GM08714 (cell line): ENCODE data around the gene MYL4.
A peak's percentile ranks its signal among the peaks of the same experiment; 100 is the strongest.
"Not testable (repeated sequence)": the region's sequence is repeated elsewhere in the genome, so short reads cannot be mapped to it uniquely, and the experiment has no call there.

Experiments used
- H3K4me3 ChIP-seq: fragments of 200-500 bp; sonication (Bioruptor generic); 2 replicates; pipeline ENCODE4 v1.5.1; 2014; ENCODE audit warnings: mild to moderate bottlenecking, low read length, inconsistent platforms
- ZNF274 ChIP-seq: IDR thresholded peaks from 2 replicates; pipeline ENCODE4 v1.6.1; 2012; ENCODE audit warnings: mild to moderate bottlenecking, low read depth, low read length

The MYL4 gene

DNA sequence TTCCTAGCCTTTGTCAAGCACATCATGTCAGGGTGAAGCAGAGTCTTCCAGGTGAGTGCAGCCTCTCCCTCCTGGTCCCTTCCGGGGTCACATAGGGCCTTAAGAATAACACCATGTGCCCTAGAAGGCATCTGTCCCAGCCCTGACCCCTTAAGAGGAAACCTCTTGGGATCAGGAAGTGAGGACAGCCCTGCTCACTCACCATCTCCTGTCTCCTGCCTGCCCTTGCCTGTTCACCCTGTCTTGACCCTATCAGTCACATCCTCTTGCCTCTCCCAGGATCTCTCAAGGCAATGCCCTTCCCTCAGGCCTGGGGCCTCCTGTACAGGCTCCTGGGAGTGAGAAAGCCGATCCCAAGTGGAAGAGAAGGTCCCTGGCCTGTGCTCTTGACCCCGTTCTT, 13.9 kb downstream of the MYL4 start:
- no peak overlapping the region for H3K4me3 ChIP-seq
- TF ChIP-seq ZNF274: no peak

DNA sequence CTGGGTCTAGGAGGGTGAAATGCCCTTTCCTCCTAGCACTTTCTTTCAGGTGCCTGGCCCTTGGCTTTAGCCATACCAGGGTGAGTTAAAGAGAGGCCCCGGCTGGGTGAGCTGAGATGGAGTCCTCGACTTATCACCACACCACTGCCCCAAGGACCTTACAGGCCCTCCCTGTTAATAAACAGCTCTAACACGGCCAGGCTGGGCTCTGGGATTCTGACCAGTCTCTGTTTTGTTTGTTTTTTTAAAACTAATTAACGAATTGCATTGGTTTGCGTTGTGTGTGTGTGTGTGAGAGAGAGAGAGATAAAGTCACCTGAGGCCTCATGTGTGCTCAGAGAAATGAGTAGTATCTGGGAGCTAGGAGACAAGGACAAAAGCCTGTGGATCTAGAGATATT, 14.3 kb downstream of the MYL4 start:
- no peak overlapping the region for H3K4me3 ChIP-seq
- no peak for TF ChIP-seq ZNF274

DNA sequence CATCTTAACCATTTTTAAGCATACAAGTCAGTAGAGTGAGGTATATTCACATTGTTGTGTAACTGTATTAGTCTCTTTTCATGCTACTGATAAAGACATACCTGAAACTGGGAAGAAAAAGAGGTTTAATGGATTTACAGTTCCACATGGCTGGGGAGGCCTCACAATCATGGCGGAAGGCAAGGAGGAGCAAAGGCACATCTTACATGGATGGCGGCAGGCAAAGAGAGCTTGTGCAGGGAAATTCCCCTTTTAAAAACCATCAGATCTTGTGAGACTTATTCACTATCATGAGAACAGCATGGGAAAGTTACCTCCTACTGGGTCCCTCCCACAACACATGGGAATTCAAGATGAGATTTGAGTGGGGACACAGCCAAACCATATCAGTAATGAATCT, 14.9 kb downstream of the MYL4 start:
- H3K4me3 ChIP-seq: not testable (repeated sequence)

DNA sequence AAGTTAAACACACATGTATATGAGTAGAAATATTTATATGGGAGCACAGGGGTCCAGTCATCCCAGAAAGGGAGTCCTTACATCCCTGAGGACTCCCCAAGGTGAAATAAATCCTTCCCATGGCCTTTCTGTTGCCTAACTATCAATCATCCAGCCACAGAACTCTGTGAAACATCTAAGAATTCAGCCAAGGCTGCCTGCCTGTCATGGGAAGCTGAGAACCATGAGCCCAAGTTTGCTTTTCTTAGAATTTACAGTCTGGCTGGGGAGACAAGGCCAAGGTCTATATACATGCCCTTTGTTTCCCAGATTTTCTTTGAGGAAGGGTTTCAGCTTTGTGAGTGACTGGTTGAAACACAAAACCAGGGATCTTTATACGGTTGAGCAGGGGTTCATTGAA, 15.8 kb downstream of the MYL4 start:
- TF ChIP-seq ZNF274: no peak
- no peak overlapping the region for H3K4me3 ChIP-seq

DNA sequence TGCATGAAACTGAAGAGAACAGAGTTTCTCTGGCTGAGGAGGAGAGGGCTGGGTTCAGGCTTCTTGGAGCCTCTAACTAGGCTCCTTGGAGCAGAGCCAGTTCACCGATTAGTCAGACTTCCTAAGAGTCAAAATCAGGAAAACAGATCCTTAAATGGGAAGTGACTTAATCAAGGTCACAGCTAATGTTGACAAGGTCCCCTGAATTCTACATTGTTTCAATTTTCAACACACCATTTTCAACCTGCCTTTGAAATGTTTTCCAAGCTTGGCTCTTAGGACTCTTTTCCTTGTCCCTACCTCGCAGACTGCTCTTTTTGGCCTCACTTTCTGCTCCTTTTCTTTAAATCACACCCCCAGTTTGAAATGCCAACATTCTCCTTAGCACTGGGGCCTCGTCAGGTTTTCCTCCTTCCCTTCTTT, 16.3 kb downstream of the MYL4 start:
- TF ChIP-seq ZNF274: no peak
- no peak overlapping the region for H3K4me3 ChIP-seq

DNA sequence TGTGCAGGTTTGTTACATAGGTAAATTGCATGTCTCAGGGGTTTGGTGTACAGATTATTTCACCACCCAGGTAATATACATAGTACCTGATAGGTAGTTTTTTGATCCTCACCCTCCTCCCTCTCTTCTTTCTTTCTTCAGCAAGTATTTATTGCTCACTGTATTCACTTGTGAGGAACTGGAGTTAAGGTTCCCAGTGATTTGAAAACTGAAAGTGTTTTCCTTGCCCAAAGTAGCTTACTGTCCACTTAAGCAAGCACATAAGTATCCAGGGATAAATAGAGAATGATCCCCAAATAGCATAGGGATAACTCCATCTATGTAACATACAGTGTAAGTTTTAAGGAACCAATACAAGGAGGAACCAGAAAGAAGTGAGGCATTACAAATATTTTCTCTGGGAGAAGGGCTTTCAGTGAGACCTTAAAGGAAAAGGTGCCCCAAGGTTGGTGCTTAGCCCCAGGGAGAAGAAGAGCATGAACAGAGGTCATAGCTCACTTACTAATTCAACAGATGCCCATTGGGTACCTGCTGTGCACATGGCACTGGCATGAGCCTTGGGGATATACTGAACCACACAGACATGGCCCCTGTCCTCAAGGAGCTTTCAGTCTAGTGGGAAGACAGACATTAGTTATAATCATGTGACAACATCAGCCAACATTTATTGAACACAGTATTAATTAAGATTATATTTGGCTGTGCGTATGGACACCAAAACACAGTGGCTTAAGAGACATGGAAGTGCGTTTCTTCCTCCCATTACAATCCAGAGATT, 17.0 kb downstream of the MYL4 start:
- TF ChIP-seq ZNF274: no peak
- no peak overlapping the region for H3K4me3 ChIP-seq

DNA sequence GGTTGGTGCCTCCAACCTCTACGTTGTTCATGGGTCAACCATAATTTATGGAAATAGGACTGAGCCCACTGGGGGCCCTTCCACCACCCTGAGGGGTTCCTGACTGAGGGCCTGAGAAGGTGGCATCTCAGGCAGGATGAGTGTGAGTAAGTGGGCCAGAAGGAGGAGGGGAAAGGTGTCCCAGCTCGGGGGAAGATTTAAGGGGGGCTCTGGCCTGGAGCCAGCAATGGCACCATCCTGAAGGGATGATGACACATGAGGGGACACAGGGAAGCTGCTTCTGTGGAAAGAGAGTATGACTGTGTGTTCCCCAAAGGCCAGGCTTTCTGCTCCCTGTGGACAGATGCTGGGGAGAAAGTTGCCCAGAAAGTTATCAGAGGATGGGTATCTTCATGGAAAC, 18.7 kb downstream of the MYL4 start:
- no peak for TF ChIP-seq ZNF274
- no peak overlapping the region for H3K4me3 ChIP-seq

DNA sequence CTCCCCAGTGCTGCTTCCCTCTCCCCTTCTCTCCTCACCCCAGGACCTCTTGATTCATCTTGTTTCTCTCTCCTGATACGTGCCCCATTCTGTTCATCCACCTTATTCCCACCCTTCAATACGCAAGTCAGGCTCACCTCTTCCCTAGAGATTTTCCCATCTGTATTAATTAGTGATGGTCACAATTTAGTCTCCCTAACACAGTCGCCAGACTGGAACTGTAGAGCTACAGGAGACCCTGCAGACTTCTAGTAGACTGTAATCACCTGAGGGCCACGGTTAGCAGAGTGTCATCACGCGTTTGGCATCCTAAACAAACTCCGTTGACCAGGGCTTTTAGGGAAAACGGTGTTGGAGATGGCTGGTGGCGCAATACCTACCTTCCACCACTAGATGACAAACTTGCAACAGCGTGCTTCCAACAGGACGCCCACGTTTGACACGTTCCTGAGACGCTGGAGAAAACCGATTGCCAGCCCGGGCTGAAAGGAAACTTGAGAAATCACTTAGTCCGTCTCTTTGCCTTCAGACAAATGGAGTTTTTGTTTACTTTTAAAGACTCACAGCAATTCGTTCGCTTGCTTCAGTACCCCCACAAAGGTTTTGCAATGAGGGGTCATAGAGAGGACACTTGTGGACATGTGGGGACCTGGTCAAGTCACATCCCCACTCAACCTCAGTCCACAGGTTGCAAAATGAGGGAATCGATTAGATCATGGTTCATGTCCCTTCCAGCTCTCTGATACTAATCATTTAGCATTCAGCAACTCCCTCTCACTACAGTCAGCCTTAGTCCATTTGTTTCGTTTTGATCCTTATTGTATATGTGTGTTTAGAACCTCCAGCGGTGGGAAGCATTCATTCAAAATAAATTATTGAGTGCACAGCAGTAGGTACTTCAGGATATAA, 20.6 kb downstream of the MYL4 start:
- TF ChIP-seq ZNF274: no peak
- H3K4me3 ChIP-seq: peak overlapping the region; percentile 17; the same call in 1 of the 2 replicates

DNA sequence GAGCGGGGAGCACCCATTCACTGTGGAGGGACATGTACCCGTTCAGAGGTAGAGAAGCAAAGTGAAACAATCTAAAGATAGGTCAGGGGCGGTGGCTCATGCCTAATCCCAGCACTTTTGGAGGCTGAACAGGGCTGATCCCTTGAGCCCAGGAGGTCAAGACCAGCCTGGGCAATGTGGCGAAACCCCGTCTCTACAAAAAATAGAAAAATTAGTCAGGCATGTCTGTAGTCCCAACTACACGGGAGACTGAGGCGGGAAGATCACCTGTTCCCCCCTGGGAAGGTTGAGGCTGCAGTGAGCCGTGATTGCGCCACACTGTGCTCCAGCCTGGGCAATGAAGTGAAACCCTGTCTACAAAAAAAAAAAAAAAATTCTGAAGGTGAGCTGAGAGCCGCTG, 21.7 kb downstream of the MYL4 start:
- no peak overlapping the region for H3K4me3 ChIP-seq
- no peak for TF ChIP-seq ZNF274

DNA sequence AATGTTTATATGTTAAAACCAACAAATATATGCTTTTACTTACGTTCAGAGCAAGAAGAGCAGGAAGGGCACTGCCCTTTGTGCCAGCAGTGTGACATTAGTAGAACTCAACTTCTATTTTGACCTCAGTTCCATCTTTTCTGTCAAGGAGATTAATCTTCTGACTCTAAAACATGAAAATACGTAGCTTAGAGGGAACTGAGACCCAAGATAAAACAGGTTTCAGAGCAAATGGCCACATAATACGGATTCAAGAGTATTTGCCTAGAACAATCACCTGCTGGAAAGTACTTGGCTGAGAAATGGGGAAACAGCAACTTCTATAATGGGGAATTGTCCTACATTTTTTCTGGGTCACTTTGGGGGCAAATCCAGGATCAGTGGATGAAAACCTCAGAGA, 22.2 kb downstream of the MYL4 start:
- TF ChIP-seq ZNF274: no peak
- no peak overlapping the region for H3K4me3 ChIP-seq

DNA sequence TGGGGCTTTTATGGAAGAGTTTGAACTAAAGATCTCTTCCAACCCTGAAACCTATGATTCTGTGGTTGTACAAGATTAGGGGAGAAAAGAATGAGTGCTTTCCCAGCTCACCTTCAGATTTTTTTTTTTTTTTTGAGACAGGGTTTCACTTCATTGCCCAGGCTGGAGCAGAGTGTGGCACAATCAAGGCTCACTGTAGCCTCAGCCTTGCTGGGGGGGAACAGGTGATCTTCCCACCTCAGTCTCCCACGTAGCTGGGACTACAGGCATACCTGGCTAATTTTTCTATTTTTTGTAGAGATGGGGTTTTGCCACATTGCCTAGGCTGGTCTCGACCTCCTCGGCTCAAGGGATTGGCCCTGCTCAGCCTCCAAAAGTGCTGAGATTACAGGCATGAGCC, 22.7 kb downstream of the MYL4 start:
- H3K4me3 ChIP-seq: no peak overlapping the region
- no peak for TF ChIP-seq ZNF274

DNA sequence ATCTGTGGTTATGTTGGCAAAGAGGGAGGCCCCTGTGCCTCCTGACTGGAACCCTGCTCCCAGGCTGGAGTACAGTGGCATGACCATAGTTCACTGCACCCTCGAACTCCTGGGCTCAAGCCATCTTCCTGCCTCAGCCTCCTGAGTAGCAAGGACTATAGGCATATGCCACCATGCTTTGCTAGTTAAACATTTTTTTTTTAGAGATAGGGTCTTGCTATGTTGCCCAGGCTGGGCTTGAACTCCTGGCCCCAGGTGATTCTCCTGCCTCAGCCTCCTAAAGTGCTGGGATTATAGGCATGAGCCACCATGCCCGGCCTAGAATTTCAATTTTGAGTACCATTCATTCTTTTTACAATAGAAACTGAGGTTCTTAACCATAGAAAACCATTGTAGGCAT, 23.3 kb downstream of the MYL4 start:
- no peak overlapping the region for H3K4me3 ChIP-seq
- TF ChIP-seq ZNF274: no peak

DNA sequence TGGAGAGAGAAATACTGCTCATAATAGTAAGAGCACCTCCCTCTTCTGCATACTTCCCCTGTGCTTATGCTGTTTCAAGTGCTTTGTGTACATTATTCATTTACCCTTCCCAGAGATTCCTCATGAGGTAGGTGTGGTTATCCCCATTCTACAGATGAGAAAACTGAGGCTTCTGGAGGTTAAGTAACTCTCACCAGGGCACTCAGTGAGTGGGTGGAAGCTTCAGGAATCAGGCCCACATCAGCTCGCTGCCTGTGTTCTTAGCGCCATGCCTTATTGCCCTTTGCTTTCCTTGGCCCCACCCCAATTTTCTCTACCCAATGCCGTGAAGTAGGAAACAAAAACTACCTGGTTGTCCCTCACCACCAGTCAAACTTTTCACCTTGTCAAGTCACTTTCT, 26.4 kb downstream of the MYL4 start:
- H3K4me3 ChIP-seq: no peak overlapping the region
- TF ChIP-seq ZNF274: no peak

DNA sequence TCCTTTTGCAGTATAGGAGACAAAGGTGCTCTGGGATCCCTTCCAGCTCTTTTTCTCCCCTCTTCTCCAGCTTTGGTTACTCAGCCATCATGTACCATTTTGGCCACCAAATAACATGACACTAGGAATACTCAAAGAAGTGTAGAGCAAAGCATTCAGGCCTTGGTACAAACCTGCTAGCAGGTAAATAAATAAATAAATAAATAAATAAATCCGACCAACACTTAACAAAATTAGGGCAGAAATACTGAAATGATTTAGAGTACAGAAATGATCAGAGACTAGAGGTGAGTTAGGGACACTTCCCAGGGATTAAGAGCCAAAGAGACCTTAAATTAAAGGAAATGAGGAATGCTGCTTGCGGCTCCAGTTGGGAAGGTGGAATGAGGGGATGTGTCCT, 26.8 kb downstream of the MYL4 start:
- no peak for TF ChIP-seq ZNF274
- H3K4me3 ChIP-seq: no peak overlapping the region

DNA sequence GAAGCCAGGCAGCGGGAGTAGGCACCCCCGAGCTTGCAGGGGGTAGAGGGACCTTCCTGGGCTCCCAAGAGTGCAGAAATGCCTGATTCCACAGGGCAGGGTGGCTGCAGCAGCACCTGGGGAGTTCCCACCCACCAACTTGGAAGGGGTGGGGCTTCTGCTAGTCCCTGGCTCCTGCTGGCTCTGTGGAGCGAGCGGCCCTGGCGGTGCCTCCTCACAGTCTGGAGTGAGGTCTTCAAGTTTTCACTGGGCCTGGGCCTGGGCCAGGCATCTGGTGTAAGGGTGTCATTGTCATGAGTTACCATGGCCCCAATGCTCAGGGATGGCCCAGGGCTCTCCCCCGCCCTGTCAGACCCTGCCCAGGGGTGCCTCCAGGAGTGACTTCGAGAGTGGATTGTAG, 28.7 kb downstream of the MYL4 start:
- TF ChIP-seq ZNF274: no peak

More for the DNA sequence above, 28.7 kb downstream of the MYL4 start:
- no peak overlapping the region for H3K4me3 ChIP-seq
